Transverse colon (tissue), 3 donors: ENCODE data around the gene HCFC1.

Source experiments
- CTCF ChIP-seq, 5 experiments: fragments of 200-600 bp in 3 of 5; fragments of 450-650 bp in 2 of 5; sonication (generic) in 3 of 5; IDR thresholded peaks; 1 replicate in 2 of 5; 2 replicates in 3 of 5; pipeline ENCODE4 v1.5.1; 2016 to 2017; ENCODE audit warnings: antibody characterized with exemption in 5 of 5, inconsistent platforms in 3 of 5, mild to moderate bottlenecking in 2 of 5, moderate library complexity in 1 of 5
- EP300 ChIP-seq: sonication (generic); formaldehyde crosslinking; IDR thresholded peaks from one replicate; pipeline ENCODE4 v1.6.1; 2017; ENCODE audit warnings: antibody characterized with exemption, low read depth
- POLR2A ChIP-seq: fragments of 450-650 bp; IDR thresholded peaks from one replicate; pipeline ENCODE4 v1.6.1; 2016; ENCODE audit warnings: antibody characterized with exemption, mild to moderate bottlenecking, moderate library complexity

GRCh38 chrX:154011376-154012335 lies 40.0 kb upstream of the HCFC1 start:
- no peak for TF ChIP-seq EP300
- TF ChIP-seq POLR2A = no peak
- TF ChIP-seq CTCF (IDR thresholded peaks at IDR 0.05) = no peak
